ENCODE data around the gene SLC2A13.

SLC2A13 gene

DNA sequence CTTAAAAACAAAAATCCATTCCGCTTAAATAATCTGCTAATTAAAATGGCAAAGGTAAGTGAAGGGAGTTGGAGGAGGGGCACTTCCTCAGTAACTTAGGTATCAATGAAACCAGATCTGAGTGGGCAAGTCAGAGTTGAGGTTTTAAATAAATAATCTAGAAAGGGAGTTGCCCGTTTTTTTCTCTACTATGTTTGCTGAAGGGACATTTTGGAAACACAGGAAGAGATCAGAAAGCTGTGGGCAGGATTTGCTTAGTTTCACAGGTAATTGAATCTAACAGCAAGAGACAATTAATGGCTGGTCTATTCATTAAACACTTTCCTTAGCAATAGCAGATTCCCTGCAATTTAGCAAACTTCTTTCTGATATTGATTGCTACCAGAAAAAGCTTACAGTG is 300.2 kb downstream of the SLC2A13 start:
- H3K79me2 ChIP-seq (ENCODE audit: insufficient read depth, low read length): no peaks in the 10 kb centered on the region
- H3K9me3 ChIP-seq (ENCODE audit: insufficient read depth, low read length): no peaks in the 10 kb centered on the region
- no peak overlapping the region for H3K4me2 ChIP-seq (ENCODE audit: low read depth, low read length, poor library complexity, severe bottlenecking)
- TF ChIP-seq EZH2phosphoT487 (conservative IDR thresholded peaks at IDR 0.05; ENCODE audit: low read length): no peak
- TF ChIP-seq, protein P1, sequence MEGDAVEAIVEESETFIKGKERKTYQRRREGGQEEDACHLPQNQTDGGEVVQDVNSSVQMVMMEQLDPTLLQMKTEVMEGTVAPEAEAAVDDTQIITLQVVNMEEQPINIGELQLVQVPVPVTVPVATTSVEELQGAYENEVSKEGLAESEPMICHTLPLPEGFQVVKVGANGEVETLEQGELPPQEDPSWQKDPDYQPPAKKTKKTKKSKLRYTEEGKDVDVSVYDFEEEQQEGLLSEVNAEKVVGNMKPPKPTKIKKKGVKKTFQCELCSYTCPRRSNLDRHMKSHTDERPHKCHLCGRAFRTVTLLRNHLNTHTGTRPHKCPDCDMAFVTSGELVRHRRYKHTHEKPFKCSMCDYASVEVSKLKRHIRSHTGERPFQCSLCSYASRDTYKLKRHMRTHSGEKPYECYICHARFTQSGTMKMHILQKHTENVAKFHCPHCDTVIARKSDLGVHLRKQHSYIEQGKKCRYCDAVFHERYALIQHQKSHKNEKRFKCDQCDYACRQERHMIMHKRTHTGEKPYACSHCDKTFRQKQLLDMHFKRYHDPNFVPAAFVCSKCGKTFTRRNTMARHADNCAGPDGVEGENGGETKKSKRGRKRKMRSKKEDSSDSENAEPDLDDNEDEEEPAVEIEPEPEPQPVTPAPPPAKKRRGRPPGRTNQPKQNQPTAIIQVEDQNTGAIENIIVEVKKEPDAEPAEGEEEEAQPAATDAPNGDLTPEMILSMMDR (IDR thresholded peaks at IDR 0.05; ENCODE audit: insufficient read depth, low read length, poor library complexity, severe bottlenecking): no peak
- no peaks in the 10 kb centered on the region for H3F3A ChIP-seq (ENCODE audit: insufficient read depth)
- no peaks in the 10 kb centered on the region for H3K9me2 ChIP-seq (replicated peaks; ENCODE audit: insufficient read depth, low read length)
- no peaks in the 10 kb centered on the region for H4K20me1 ChIP-seq (ENCODE audit: low read depth, low read length)
- H3K27me3 ChIP-seq (ENCODE audit: low read length): no peaks in the 10 kb centered on the region
- H2AFZ ChIP-seq (ENCODE audit: low read depth, low read length, severe bottlenecking): no peak overlapping the region
- H3K9ac ChIP-seq (ENCODE audit: low read length): no peak overlapping the region
- H3K4me3 ChIP-seq (ENCODE audit: insufficient read depth, low read length, poor library complexity, severe bottlenecking): no peak overlapping the region
- no peaks in the 10 kb centered on the region for H3K36me3 ChIP-seq (ENCODE audit: low read length)
- no peak overlapping the region for H3K27ac ChIP-seq (ENCODE audit: low read depth, low read length)

DNA sequence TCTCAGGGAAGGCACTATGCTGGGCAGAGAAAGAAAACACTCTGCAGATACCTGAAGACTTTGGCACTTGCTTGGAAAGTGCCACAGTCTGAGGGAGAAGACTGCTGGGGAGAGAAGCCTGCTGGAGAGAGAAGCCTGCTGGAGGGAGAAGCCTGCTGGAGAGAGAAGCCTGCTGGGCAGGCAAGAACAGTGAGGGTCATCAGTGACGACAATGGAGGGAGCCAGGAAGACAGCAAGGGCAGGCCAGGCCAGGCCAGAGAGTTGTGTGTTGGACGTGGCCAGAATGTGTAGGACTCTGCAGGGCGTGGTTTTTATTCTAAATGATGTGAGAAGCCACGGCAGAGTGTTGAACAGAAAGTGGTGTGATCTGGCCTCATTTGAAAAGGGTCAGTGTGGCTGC is 301.0 kb downstream of the SLC2A13 start:
- Histone ChIP-seq H3K4me2 (ENCODE audit: low read depth, low read length, poor library complexity, severe bottlenecking) (no peak overlapping the region), H3F3A (ENCODE audit: insufficient read depth) (no peaks in the 10 kb centered on the region), H3K27me3 (ENCODE audit: low read length) (no peaks in the 10 kb centered on the region), H4K20me1 (ENCODE audit: low read depth, low read length) (no peaks in the 10 kb centered on the region), H3K9me3 (ENCODE audit: insufficient read depth, low read length) (no peaks in the 10 kb centered on the region), H3K9me2 (replicated peaks; ENCODE audit: insufficient read depth, low read length) (no peaks in the 10 kb centered on the region), H3K4me3 (ENCODE audit: insufficient read depth, low read length, poor library complexity, severe bottlenecking) (no peak overlapping the region), H2AFZ (ENCODE audit: low read depth, low read length, severe bottlenecking) (no peak overlapping the region), H3K27ac (ENCODE audit: low read depth, low read length) (no peak overlapping the region), H3K79me2 (ENCODE audit: insufficient read depth, low read length) (no peaks in the 10 kb centered on the region), H3K9ac (ENCODE audit: low read length) (no peak overlapping the region), H3K36me3 (ENCODE audit: low read length) (no peaks in the 10 kb centered on the region)
- TF ChIP-seq, protein P1 (IDR thresholded peaks at IDR 0.05; ENCODE audit: insufficient read depth, low read length, poor library complexity, severe bottlenecking): no peak
- TF ChIP-seq EZH2phosphoT487 (conservative IDR thresholded peaks at IDR 0.05; ENCODE audit: low read length): no peak

DNA sequence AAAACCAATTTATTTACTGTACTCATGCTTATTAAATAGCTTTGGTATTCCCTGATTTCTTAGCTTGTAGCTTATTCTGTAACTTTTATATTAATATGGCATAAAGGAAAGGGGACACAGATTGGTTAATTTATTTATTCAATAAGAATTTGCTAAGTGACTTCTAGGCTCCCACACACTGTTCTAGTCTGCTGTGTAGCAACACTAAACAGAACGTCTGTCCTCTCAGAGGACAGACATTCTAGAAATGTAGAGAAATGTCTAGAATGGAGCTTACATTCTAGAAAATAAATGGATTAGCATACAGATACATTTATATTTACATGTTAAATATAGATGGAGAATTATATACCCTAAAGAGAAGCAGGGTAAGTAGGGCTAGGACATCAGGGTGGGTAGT is 301.4 kb downstream of the SLC2A13 start:
- H3K4me2 ChIP-seq (ENCODE audit: low read depth, low read length, poor library complexity, severe bottlenecking): no peak overlapping the region
- no peak overlapping the region for H3K9ac ChIP-seq (ENCODE audit: low read length)
- H3K4me3 ChIP-seq (ENCODE audit: insufficient read depth, low read length, poor library complexity, severe bottlenecking): no peak overlapping the region
- no peaks in the 10 kb centered on the region for H3K9me3 ChIP-seq (ENCODE audit: insufficient read depth, low read length)
- TF ChIP-seq EZH2phosphoT487 (conservative IDR thresholded peaks at IDR 0.05; ENCODE audit: low read length): no peak
- TF ChIP-seq, protein P1 (IDR thresholded peaks at IDR 0.05; ENCODE audit: insufficient read depth, low read length, poor library complexity, severe bottlenecking): no peak
- H2AFZ ChIP-seq (ENCODE audit: low read depth, low read length, severe bottlenecking): no peak overlapping the region
- no peaks in the 10 kb centered on the region for H3K36me3 ChIP-seq (ENCODE audit: low read length)
- no peaks in the 10 kb centered on the region for H3K27me3 ChIP-seq (ENCODE audit: low read length)
- H4K20me1 ChIP-seq (ENCODE audit: low read depth, low read length): no peaks in the 10 kb centered on the region
- H3F3A ChIP-seq (ENCODE audit: insufficient read depth): no peaks in the 10 kb centered on the region
- no peaks in the 10 kb centered on the region for H3K79me2 ChIP-seq (ENCODE audit: insufficient read depth, low read length)
- no peak overlapping the region for H3K27ac ChIP-seq (ENCODE audit: low read depth, low read length)
- H3K9me2 ChIP-seq (replicated peaks; ENCODE audit: insufficient read depth, low read length): no peaks in the 10 kb centered on the region
